Transverse colon (tissue), 3 donors: ENCODE data around the gene MFSD8.

Experiments used
- POLR2A ChIP-seq: fragments of 450-650 bp; IDR thresholded peaks from one replicate; pipeline ENCODE4 v1.6.1; 2016; ENCODE audit warnings: antibody characterized with exemption, mild to moderate bottlenecking, moderate library complexity
- POLR2AphosphoS5 ChIP-seq, 3 donors: sonication (generic); formaldehyde crosslinking; IDR thresholded peaks; one replicate each; pipeline ENCODE4 v1.6.1; 2016; ENCODE audit warnings: antibody characterized with exemption in 3 of 3

- TF ChIP-seq POLR2AphosphoS5 (IDR thresholded peaks at IDR 0.05) (no peak), POLR2A (no peak)
Measured at GRCh38 chr4:127995776-127996175, 30.8 kb upstream of the MFSD8 start.
